Measurements from ENCODE around the gene CPEB1.

The CPEB1 gene

GRCh38 chr15:82540984-82541431 lies 106.2 kb downstream of the CPEB1 start:
- no peak for DNase-seq (ENCODE audit: extremely low read depth, low read depth)
- no peak for TF ChIP-seq CTCF (IDR thresholded peaks at IDR 0.05; ENCODE audit: low read depth, low read length)

- peak; percentile 92 for DNase-seq (ENCODE audit: extremely low read depth, low read depth)
- peak; percentile 97 for TF ChIP-seq CTCF (IDR thresholded peaks at IDR 0.05; ENCODE audit: low read depth, low read length)
Observed at GRCh38 chr15:82540055-82540983, 106.8 kb downstream of the CPEB1 start, which contains the start of gene RPS17. TSS of gene RPS17 (minus strand) at chr15:82540457. CDS start at chr15:82540428, 29 bp downstream.

- no peak for DNase-seq (ENCODE audit: extremely low read depth, low read depth)
- no peak for TF ChIP-seq CTCF (IDR thresholded peaks at IDR 0.05; ENCODE audit: low read depth, low read length)
Observed at GRCh38 chr15:82539691-82540054, 107.5 kb downstream of the CPEB1 start.

GRCh38 chr15:82538961-82539690 lies 108.0 kb downstream of the CPEB1 start:
- no peak for TF ChIP-seq CTCF (IDR thresholded peaks at IDR 0.05; ENCODE audit: low read depth, low read length)
- no peak for DNase-seq (ENCODE audit: extremely low read depth, low read depth)

GRCh38 chr15:82537351-82537908 lies 109.7 kb downstream of the CPEB1 start:
- no peak for TF ChIP-seq CTCF (IDR thresholded peaks at IDR 0.05; ENCODE audit: low read depth, low read length)
- no peak for DNase-seq (ENCODE audit: extremely low read depth, low read depth)

- DNase-seq (ENCODE audit: extremely low read depth, low read depth) = no peak
- no peak for TF ChIP-seq CTCF (IDR thresholded peaks at IDR 0.05; ENCODE audit: low read depth, low read length)
Observed at GRCh38 chr15:82536409-82537350, 110.5 kb downstream of the CPEB1 start.
